B cell (primary cell): ENCODE measurements around the gene ZIC2. TPM values are rescaled to one million over a fixed set of nuclear protein-coding genes. Genes with fewer than 3 reads are reported as not detected.

ENCODE experiments used
- ATAC-seq: fragments of 200-7000 bp; cut with Tn5 transposase; one replicate; pipeline ENCODE4 v1.10.0; 2021; ENCODE audit warnings: low read depth, mild to moderate bottlenecking, moderate number of reproducible peaks, moderate library complexity
- CTCF ChIA-PET: fragments of 350-600 bp; sonication (Branson Sonifier 250); formaldehyde crosslinking; loops from one replicate; lab custom pipeline; 2021; ENCODE audit warnings: antibody characterized with exemption, inconsistent platforms; lab: Charles Lee
- POLR2A ChIA-PET: fragments of 350-600 bp; sonication (Branson Sonifier 250); formaldehyde crosslinking; loops from one replicate; lab custom pipeline; 2021; ENCODE audit warnings: antibody characterized with exemption; lab: Charles Lee
- DNase-seq: peaks from one replicate; pipeline ENCODE4 v3.0.0; 2013
- H2AFZ ChIP-seq: 2 replicates; pipeline ENCODE4 v1.6.1; 2012; ENCODE audit warnings: mild to moderate bottlenecking, low read depth, low read length; ENCODE audit not compliant: insufficient read depth, poor library complexity, severe bottlenecking
- H3K27ac ChIP-seq, 2 donors: 1 replicate in 1 of 2; 2 replicates in 1 of 2; pipeline ENCODE4 v1.5.1; 2012 to 2013; ENCODE audit warnings: low read length in 2 of 2, mild to moderate bottlenecking in 2 of 2, moderate library complexity in 1 of 2
- H3K27me3 ChIP-seq, 4 experiments: fragments of 200-600 bp in 1 of 4; sonication (generic) in 1 of 4; replicated peaks in 1 of 4; 1 replicate in 2 of 4; 2 replicates in 2 of 4; pipeline versions ENCODE4 v1.6.1 to v1.7.0; 2013 to 2016; ENCODE audit warnings: low read length in 3 of 4, mild to moderate bottlenecking in 2 of 4, mixed read lengths in 1 of 4, moderate library complexity in 1 of 4; ENCODE audit not compliant: insufficient read depth in 4 of 4, control insufficient read depth in 3 of 4; ENCODE audit errors: control extremely low read depth in 1 of 4
- H3K36me3 ChIP-seq, 2 experiments: replicated peaks in 1 of 2; 1 replicate in 1 of 2; 2 replicates in 1 of 2; pipeline versions ENCODE4 v1.6.1 to v1.7.1; 2013; ENCODE audit warnings: low read length in 1 of 2; ENCODE audit not compliant: insufficient read depth in 2 of 2, control insufficient read depth in 1 of 2; ENCODE audit errors: control extremely low read depth in 1 of 2, extremely low read depth in 1 of 2
- H3K4me1 ChIP-seq, 2 donors: fragments of 200-600 bp in 1 of 2; sonication (generic) in 1 of 2; 1 replicate in 1 of 2; 2 replicates in 1 of 2; pipeline versions ENCODE4 v1.5.1 to v1.6.1; 2013 to 2017; ENCODE audit warnings: low read length in 2 of 2; ENCODE audit not compliant: control insufficient read depth in 2 of 2, insufficient read depth in 2 of 2
- H3K4me2 ChIP-seq: replicated peaks from 2 replicates; pipeline ENCODE3; 2012; ENCODE audit warnings: mild to moderate bottlenecking, low read depth, low read length; ENCODE audit not compliant: poor library complexity, severe bottlenecking
- H3K4me3 ChIP-seq, 5 experiments: fragments of 200-600 bp in 1 of 5; sonication (generic) in 1 of 5; 1 replicate in 3 of 5; 2 replicates in 2 of 5; pipeline versions ENCODE4 v1.5.1 to v1.7.0; 2011 to 2016; ENCODE audit warnings: low read length in 4 of 5, mild to moderate bottlenecking in 4 of 5, low read depth in 2 of 5, control low read depth in 1 of 5, moderate library complexity in 1 of 5; ENCODE audit not compliant: insufficient read depth in 1 of 5; ENCODE audit errors: control extremely low read depth in 1 of 5, extremely low read depth in 1 of 5
- H3K79me2 ChIP-seq: fragments of 200-600 bp; sonication (generic); one replicate; pipeline ENCODE4 v1.6.0; 2016; ENCODE audit warnings: low read length; ENCODE audit not compliant: control insufficient read depth, insufficient read depth
- H3K9ac ChIP-seq: fragments of 200-600 bp; sonication (generic); 2 replicates; pipeline ENCODE4 v1.6.1; 2017; ENCODE audit warnings: mild to moderate bottlenecking, low read length, moderate library complexity
- H3K9me3 ChIP-seq, 3 donors: one replicate each; pipeline versions ENCODE4 v1.6.1 to v1.7.1; 2013; ENCODE audit warnings: low read length in 2 of 3; ENCODE audit not compliant: control insufficient read depth in 2 of 3, insufficient read depth in 1 of 3; ENCODE audit errors: control extremely low read depth in 1 of 3
- H4K20me1 ChIP-seq: 2 replicates; pipeline ENCODE4 v1.6.0; 2012; ENCODE audit warnings: mild to moderate bottlenecking, low read length; ENCODE audit not compliant: insufficient read depth, control insufficient read depth, poor library complexity, severe bottlenecking
- H3K27ac Mint-ChIP-seq: one replicate; pipeline ENCODE4 v1.8.0; 2021; ENCODE audit warnings: mixed read lengths
- H3K27me3 Mint-ChIP-seq: one replicate; pipeline ENCODE4 v1.8.0; 2021; ENCODE audit warnings: mixed read lengths
- H3K4me1 Mint-ChIP-seq: one replicate; pipeline ENCODE4 v1.8.0; 2021; ENCODE audit warnings: mixed read lengths
- H3K4me3 Mint-ChIP-seq: one replicate; pipeline ENCODE4 v1.8.0; 2021; ENCODE audit warnings: mixed read lengths
- H3K9me3 Mint-ChIP-seq: one replicate; pipeline ENCODE4 v1.8.0; 2022; ENCODE audit warnings: mixed read lengths; ENCODE audit not compliant: insufficient read depth
- EZH2 ChIP-seq: IDR thresholded peaks from 2 replicates; pipeline ENCODE4 v1.6.1; 2012; ENCODE audit warnings: borderline replicate concordance, low read depth, mild to moderate bottlenecking, moderate library complexity, low read length; ENCODE audit not compliant: insufficient read depth, poor library complexity, severe bottlenecking
- WGBS: methylation state at CpG from one replicate; pipeline ENCODE4 v1.1.5; 2013; ENCODE audit warnings: missing lambda C conversion rate; ENCODE audit not compliant: insufficient coverage; 5-methylcytosine and 5-hydroxymethylcytosine counted together
- intact Hi-C: fragments of 100-400 bp; cut with micrococcal nuclease; formaldehyde crosslinking; loops from one replicate; pipeline ENCODE4 v1.10.0; 2022
- polyA plus RNA-seq: library from polyadenylated mRNA; depleted of rRNA; stranded (reverse); fragments of >200 nt; gene quantifications from 2 replicates; pipeline ENCODE4 v1.2.3, GENCODE V29; 2012
- total RNA-seq, 2 donors: library from RNA; stranded (reverse); fragments of 120-200 nt in 1 of 2; gene quantifications; 1 replicate in 1 of 2; 2 replicates in 1 of 2; pipeline versions ENCODE4 v1.2.3 to v1.2.4, GENCODE V29; 2013 to 2022
- TF ChIP-seq, protein P1 (sequence below): fragments of 200-600 bp; IDR thresholded peaks from one replicate; pipeline ENCODE4 v1.8.0; 2022; ENCODE audit warnings: antibody characterized with exemption, mild to moderate bottlenecking

The ZIC2 gene
- total and polyA plus RNA-seq, 2 donors (not counting 1 experiment from before 2014, with no cell fraction given) = not detected

DNA sequence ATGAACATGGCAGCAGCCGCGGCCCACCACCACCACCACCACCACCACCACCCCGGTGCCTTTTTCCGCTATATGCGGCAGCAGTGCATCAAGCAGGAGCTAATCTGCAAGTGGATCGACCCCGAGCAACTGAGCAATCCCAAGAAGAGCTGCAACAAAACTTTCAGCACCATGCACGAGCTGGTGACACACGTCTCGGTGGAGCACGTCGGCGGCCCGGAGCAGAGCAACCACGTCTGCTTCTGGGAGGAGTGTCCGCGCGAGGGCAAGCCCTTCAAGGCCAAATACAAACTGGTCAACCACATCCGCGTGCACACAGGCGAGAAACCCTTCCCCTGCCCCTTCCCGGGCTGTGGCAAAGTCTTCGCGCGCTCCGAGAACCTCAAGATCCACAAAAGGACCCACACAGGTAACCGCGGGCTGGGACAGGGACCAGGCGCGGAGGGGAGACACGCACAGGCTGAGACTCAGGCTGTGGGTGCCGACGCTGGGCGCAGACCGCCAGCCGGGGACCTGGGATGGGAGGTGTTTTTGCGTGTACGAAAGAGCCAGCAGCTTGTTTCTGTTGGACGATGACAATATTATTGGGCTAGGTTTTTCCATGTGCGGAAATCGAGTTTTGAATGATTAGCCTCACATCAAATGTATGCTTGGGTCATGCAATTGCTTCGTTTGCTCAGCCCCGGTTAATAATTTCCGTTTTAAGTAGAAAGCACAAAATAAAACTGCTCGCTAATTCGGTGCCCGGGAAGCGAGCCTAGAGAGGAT, 1.3 kb downstream of the ZIC2 start:
- Histone ChIP-seq H4K20me1 (no peaks in the 10 kb centered on the region), H3K4me2 (peak overlapping the region; percentile 82), H3K4me1 (peaks cover 21 to 58% of the 10 kb centered on the region in 2 donors), H3K27me3 (peaks cover 2 to 82% (median 69%) of the 10 kb centered on the region in 4 experiments), H3K36me3 (no peaks in the 10 kb centered on the region), H2AFZ (peak overlapping the region; percentile 68), H3K4me3 (peak overlapping the region in 1 of 5 experiments; percentile 46), H3K79me2 (no peaks in the 10 kb centered on the region), H3K9me3 (peaks cover 1 to 64% (median 33%) of the 10 kb centered on the region in 3 donors), H3K27ac (no peak overlapping the region), H3K9ac (peak overlapping the region; percentile 48)
- ChIA-PET POLR2A (interaction anchor here (0.6 to 0.7 kb wide), 4 partner anchors 15 to 333 kb away, joined by 3 to 6 read pairs (median 6); no protein-coding TSS in a partner anchor), CTCF (interaction anchor here (0.7 kb wide), 1 partner anchor 221 kb away, joined by 3 read pairs; no protein-coding TSS in a partner anchor)
- Mint-ChIP-seq H3K27ac (peak overlapping the region; percentile 32), H3K9me3 (peaks cover 7% of the 10 kb centered on the region), H3K4me3 (peak overlapping the region; percentile 37), H3K27me3 (peaks cover 55% of the 10 kb centered on the region), H3K4me1 (peaks cover 10% of the 10 kb centered on the region)
- peak; percentile 45 for DNase-seq
- TF ChIP-seq, protein P1, sequence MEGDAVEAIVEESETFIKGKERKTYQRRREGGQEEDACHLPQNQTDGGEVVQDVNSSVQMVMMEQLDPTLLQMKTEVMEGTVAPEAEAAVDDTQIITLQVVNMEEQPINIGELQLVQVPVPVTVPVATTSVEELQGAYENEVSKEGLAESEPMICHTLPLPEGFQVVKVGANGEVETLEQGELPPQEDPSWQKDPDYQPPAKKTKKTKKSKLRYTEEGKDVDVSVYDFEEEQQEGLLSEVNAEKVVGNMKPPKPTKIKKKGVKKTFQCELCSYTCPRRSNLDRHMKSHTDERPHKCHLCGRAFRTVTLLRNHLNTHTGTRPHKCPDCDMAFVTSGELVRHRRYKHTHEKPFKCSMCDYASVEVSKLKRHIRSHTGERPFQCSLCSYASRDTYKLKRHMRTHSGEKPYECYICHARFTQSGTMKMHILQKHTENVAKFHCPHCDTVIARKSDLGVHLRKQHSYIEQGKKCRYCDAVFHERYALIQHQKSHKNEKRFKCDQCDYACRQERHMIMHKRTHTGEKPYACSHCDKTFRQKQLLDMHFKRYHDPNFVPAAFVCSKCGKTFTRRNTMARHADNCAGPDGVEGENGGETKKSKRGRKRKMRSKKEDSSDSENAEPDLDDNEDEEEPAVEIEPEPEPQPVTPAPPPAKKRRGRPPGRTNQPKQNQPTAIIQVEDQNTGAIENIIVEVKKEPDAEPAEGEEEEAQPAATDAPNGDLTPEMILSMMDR = no peak
- no peak for TF ChIP-seq EZH2
- intact Hi-C loops = loop anchor here (2.0 kb wide), 1 partner anchor 14 kb away; no protein-coding TSS in a partner anchor
- 14% methylated on average over 45 of the region's 48 CpGs for WGBS
- no peak for ATAC-seq
